GM12864 (cell line): ENCODE data around the gene SEPTIN12.

ENCODE experiments used
- DNase-seq: peaks from one replicate; pipeline ENCODE4 v3.0.0-alpha.2; 2011; ENCODE audit warnings: low read depth
- H3K4me3 ChIP-seq: 2 replicates; pipeline ENCODE4 v1.5.1; 2011; ENCODE audit warnings: mild to moderate bottlenecking, low read depth, low read length, control low read depth
- TF ChIP-seq, protein P1 (sequence below): IDR thresholded peaks from 2 replicates; pipeline ENCODE4 v1.5.1; 2011; ENCODE audit warnings: low read depth, mild to moderate bottlenecking, moderate library complexity, low read length, control low read depth, inconsistent platforms; ENCODE audit errors: missing control alignments

SEPTIN12 gene

GRCh38 chr16:4787627-4788482 lies at the start of gene SEPTIN12:
SEPTIN12 (minus strand) TSS chr16:4788345; CDS start chr16:4787645, 700 bp downstream.
- no peak within 1 kb of the TSS for H3K4me3 ChIP-seq
- TF ChIP-seq, protein P1, sequence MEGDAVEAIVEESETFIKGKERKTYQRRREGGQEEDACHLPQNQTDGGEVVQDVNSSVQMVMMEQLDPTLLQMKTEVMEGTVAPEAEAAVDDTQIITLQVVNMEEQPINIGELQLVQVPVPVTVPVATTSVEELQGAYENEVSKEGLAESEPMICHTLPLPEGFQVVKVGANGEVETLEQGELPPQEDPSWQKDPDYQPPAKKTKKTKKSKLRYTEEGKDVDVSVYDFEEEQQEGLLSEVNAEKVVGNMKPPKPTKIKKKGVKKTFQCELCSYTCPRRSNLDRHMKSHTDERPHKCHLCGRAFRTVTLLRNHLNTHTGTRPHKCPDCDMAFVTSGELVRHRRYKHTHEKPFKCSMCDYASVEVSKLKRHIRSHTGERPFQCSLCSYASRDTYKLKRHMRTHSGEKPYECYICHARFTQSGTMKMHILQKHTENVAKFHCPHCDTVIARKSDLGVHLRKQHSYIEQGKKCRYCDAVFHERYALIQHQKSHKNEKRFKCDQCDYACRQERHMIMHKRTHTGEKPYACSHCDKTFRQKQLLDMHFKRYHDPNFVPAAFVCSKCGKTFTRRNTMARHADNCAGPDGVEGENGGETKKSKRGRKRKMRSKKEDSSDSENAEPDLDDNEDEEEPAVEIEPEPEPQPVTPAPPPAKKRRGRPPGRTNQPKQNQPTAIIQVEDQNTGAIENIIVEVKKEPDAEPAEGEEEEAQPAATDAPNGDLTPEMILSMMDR, result no peak
- no peak for DNase-seq

- DNase-seq, result no peak
- TF ChIP-seq, protein P1, result no peak
- no peak overlapping the region for H3K4me3 ChIP-seq
Observed at GRCh38 chr16:4836727-4837126, 48.6 kb upstream of the SEPTIN12 start.

DNA sequence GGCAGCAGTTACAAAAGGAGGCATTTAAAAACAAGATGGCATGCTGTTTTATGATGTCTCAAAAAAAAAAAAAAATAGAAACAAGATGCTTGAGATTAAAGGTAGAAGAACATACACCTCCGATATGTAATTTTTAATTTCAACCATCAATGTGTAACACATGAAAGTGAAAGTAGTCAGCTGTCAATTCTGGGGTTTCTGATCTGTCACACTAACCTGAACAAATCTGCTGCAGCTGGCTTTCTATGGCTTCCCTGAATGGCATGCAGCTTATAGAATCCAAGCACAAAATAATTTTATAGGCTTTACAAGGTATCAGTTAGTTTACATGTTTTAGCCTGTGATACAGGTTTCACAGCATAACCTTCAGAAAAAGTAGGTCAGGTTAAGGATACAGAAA lies 45.4 kb upstream of the SEPTIN12 start:
- TF ChIP-seq, protein P1, result no peak
- H3K4me3 ChIP-seq, result no peak overlapping the region
- DNase-seq, result no peak

DNA sequence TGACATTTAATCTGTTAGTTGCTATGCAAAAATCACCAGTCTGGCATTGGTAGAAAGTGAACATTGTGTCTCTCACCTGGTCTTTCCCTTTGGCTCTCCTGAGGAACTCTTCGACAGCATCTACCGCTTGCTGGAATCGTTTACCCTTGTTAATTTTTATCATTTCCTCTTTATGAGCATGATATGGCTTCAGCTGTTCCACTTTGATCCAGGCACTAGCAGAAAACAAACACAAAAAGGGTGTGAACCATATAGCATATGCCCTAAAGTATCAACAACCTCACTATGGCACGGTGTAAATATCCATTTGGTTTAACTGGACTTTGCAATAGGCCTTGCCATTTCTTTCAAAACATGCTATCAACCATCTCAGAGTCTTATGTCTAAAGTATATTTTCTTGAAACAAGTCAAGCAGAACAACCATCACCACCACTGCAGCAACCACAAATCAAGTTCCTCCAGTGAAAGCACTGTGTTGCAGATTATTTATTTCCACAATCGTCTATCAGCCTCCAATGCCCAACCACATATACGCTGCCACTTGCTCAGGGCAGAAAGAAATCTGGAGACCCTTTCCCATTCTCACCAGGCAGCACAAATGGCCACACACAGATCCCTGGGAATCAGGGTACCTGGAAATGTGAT lies 44.7 kb upstream of the SEPTIN12 start:
- no peak for DNase-seq
- no peak overlapping the region for H3K4me3 ChIP-seq
- TF ChIP-seq, protein P1, result no peak

DNA sequence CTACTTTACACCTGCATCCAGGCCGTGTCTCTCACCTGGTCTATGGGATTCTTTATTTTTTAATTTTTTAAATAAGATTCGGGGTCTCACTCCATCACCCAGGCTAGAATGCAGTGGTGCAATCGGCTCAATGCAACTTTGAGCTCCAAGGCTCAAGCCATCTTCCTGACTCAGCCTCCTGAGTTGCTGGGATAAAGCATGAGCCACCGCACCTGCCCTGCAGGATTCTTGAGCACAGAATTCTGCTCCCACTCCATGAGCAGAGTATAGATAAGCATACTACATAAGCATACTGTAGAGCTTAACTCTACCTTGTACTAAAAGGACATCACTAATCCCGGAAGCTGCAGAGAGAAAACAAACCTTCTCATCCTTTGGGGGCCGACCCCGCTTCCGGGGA lies 43.5 kb upstream of the SEPTIN12 start:
- H3K4me3 ChIP-seq, result no peak overlapping the region
- no peak for DNase-seq
- TF ChIP-seq, protein P1, result no peak

DNA sequence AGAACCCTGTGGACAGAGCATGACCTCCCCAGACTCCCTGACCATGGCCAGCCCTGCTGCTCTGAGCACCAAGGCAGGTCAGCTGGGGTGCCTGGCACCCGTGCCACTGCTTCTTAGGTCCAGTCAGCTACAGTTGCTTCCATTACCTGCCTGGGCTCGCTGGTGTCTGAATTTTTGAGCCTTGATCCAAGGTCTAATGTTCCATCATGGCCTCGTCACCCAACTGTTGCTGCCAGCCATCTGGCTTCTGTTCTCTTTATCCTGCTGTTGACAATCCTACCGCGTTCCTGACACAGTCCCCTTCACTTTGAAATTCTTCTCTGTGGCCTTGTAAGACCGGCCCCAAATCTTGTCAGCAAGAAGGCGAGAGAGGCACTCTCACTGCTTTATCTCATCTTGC lies 42.3 kb upstream of the SEPTIN12 start:
- TF ChIP-seq, protein P1, result no peak
- DNase-seq, result no peak
- no peak overlapping the region for H3K4me3 ChIP-seq
